ENCODE results near the gene GPR62. TPM values are rescaled to one million over a fixed set of nuclear protein-coding genes. Genes with fewer than 3 reads are reported as not detected.

GPR62 gene
- total RNA-seq, 1 experiment from 2014 or later, result not detected

DNA sequence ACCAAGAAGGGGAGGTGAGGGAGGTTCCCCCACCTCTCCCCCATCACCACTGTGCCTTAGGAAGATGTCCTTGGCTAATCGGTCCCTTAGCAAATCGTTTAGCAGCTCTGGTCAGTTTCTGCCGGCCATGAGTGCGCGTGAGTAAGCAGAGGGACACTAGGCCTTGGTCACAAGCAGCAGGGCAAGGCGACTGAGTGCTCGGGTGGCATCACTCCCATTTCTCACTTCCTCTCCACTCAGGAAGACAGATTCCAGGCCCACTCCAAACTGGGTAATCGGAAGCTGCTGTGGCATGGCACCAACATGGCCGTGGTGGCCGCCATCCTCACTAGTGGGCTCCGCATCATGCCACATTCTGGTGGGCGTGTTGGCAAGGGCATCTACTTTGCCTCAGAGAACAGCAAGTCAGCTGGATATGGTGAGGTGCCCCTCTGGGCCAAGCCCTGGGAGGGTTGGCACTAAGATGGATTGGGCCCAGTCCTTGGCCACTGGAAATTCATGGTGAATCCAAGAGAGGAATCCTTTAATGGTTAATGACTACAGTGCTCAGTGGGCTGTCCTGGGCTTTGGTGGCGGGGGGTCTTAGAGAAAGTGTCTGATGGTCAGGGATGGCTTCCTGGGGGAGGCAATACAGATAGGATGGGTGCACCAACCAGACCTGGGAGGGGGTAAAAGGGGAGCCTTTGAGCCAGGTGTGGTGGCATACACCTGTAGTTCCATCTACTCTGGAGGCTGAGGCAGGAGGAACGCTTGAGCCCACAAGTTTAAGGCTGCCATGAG lies 9.1 kb upstream of the GPR62 start:
- Histone ChIP-seq H3K79me2 (ENCODE audit: low read depth) (peaks cover 5% of the 10 kb centered on the region), H3K27ac (no peak overlapping the region), H3K36me3 (ENCODE audit: low read depth) (no peaks in the 10 kb centered on the region), H3K4me3 (no peak overlapping the region), H3K9me2 (ENCODE audit: insufficient read depth) (no peaks in the 10 kb centered on the region), H3K4me1 (replicated peaks; ENCODE audit: insufficient read depth) (peaks cover 7% of the 10 kb centered on the region; the same call in 1 of the 2 replicates), H3K4me2 (no peak overlapping the region), H2AFZ (no peak overlapping the region), H3K27me3 (ENCODE audit: insufficient read depth, low read depth) (no peaks in the 10 kb centered on the region), H4K20me1 (ENCODE audit: insufficient read depth) (no peaks in the 10 kb centered on the region), H3K9me3 (ENCODE audit: insufficient read depth, low read depth) (no peaks in the 10 kb centered on the region), H3F3A (ENCODE audit: insufficient read depth, low read depth) (no peaks in the 10 kb centered on the region; the same call in 1 of the 2 replicates)
- BruUV-seq (replicated peaks), result no TSS peak
- POLR2A ChIA-PET (ENCODE audit: unreplicated experiment), result no interaction called here
- DNase-seq, result no peak
- TF ChIP-seq, protein P1, sequence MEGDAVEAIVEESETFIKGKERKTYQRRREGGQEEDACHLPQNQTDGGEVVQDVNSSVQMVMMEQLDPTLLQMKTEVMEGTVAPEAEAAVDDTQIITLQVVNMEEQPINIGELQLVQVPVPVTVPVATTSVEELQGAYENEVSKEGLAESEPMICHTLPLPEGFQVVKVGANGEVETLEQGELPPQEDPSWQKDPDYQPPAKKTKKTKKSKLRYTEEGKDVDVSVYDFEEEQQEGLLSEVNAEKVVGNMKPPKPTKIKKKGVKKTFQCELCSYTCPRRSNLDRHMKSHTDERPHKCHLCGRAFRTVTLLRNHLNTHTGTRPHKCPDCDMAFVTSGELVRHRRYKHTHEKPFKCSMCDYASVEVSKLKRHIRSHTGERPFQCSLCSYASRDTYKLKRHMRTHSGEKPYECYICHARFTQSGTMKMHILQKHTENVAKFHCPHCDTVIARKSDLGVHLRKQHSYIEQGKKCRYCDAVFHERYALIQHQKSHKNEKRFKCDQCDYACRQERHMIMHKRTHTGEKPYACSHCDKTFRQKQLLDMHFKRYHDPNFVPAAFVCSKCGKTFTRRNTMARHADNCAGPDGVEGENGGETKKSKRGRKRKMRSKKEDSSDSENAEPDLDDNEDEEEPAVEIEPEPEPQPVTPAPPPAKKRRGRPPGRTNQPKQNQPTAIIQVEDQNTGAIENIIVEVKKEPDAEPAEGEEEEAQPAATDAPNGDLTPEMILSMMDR (conservative IDR thresholded peaks at IDR 0.05), result no peak
- intact Hi-C loops (cut with micrococcal nuclease; ENCODE audit: unreplicated experiment), result no loop called here
- CTCF ChIA-PET, result no interaction called here

DNA sequence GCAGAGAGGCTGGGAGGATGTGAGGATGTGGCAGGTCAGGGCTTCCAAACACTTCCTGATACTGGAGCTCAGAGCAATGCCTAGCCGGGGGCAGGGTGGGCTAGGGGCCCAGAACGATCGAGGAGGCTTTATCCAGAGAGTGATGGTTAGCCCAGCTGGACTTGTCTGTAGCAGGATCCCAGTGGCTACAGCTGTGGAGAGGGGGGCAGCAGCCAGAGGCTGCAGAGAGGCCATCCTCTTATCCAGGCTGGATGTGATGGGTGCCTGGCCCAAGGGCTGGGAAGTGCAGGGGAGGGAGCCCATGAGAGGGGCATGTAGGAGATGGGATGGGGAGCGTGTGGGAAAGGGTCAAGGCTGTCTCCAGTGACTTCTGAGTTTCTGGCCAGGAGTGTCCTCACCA lies 8.4 kb upstream of the GPR62 start:
- no peaks in the 10 kb centered on the region for H3K36me3 ChIP-seq (ENCODE audit: low read depth)
- H2AFZ ChIP-seq, result no peak overlapping the region
- no peak for DNase-seq
- no peak overlapping the region for H3K4me3 ChIP-seq
- H3K4me1 ChIP-seq (replicated peaks; ENCODE audit: insufficient read depth), result peaks cover 7% of the 10 kb centered on the region; the same call in 1 of the 2 replicates
- no peak overlapping the region for H3K4me2 ChIP-seq
- H3K27ac ChIP-seq, result no peak overlapping the region
- no TSS peak for BruUV-seq (replicated peaks)
- TF ChIP-seq, protein P1 (conservative IDR thresholded peaks at IDR 0.05), result no peak
- no peak for TF ChIP-seq EZH2 (IDR thresholded peaks at IDR 0.05; ENCODE audit: low read depth)
- no peaks in the 10 kb centered on the region for H3K79me2 ChIP-seq (ENCODE audit: low read depth)
- H3K9me3 ChIP-seq (ENCODE audit: insufficient read depth, low read depth), result no peaks in the 10 kb centered on the region
- intact Hi-C loops (cut with micrococcal nuclease; ENCODE audit: unreplicated experiment), result no loop called here
- no peaks in the 10 kb centered on the region for H4K20me1 ChIP-seq (ENCODE audit: insufficient read depth)
- H3K27me3 ChIP-seq (ENCODE audit: insufficient read depth, low read depth), result no peaks in the 10 kb centered on the region
- H3F3A ChIP-seq (ENCODE audit: insufficient read depth, low read depth), result no peaks in the 10 kb centered on the region; the same call in 1 of the 2 replicates
- ChIA-PET POLR2A (ENCODE audit: unreplicated experiment) (no interaction called here), CTCF (no interaction called here)
- no peaks in the 10 kb centered on the region for H3K9me2 ChIP-seq (ENCODE audit: insufficient read depth)

DNA sequence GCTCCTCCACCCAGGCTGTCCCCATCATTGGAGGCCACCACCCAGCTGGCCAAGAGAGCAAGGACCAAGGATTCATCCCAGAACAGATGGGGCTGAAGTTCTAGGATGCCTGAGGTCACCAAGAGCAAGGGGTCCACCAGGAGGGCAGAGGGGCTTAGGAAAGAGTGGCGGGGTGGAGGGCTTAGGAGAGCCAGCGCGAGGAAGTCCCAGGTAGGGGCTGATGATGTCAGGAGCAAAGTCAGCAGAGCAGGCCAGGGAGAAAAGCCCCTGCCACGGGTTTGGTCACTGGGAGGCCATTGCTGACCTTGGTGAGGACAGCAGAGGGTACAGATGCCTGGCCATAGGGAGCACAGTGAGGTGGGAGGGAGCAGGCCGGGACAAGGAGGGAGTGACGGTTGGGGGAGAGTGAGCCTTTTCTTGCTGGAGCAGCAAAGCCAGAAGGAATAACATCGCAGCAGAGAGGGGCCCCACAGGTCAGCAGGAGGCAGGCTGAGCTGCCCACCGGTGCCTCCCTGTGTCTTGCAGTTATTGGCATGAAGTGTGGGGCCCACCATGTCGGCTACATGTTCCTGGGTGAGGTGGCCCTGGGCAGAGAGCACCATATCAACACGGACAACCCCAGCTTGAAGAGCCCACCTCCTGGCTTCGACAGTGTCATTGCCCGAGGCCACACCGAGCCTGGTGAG lies 7.8 kb upstream of the GPR62 start:
- POLR2A ChIA-PET (ENCODE audit: unreplicated experiment), result interaction anchor here (0.6 kb wide), 1 partner anchor 448 kb away, joined by 3 read pairs; the partner anchor contains the start of gene DCAF1
- no peaks in the 10 kb centered on the region for H4K20me1 ChIP-seq (ENCODE audit: insufficient read depth)
- no peak overlapping the region for H3K4me3 ChIP-seq
- H3K9me3 ChIP-seq (ENCODE audit: insufficient read depth, low read depth), result no peaks in the 10 kb centered on the region
- H3K9me2 ChIP-seq (ENCODE audit: insufficient read depth), result no peaks in the 10 kb centered on the region
- CTCF ChIA-PET, result no interaction called here
- TF ChIP-seq, protein P1 (conservative IDR thresholded peaks at IDR 0.05), result no peak
- no peak for TF ChIP-seq EZH2 (IDR thresholded peaks at IDR 0.05; ENCODE audit: low read depth)
- H2AFZ ChIP-seq, result no peak overlapping the region
- intact Hi-C loops (cut with micrococcal nuclease; ENCODE audit: unreplicated experiment), result no loop called here
- BruUV-seq (replicated peaks), result no TSS peak
- no peak overlapping the region for H3K4me2 ChIP-seq
- H3F3A ChIP-seq (ENCODE audit: insufficient read depth, low read depth), result no peaks in the 10 kb centered on the region; the same call in 1 of the 2 replicates
- DNase-seq, result no peak
- no peaks in the 10 kb centered on the region for H3K36me3 ChIP-seq (ENCODE audit: low read depth)
- no peak overlapping the region for H3K27ac ChIP-seq
- no peaks in the 10 kb centered on the region for H3K27me3 ChIP-seq (ENCODE audit: insufficient read depth, low read depth)
- no peaks in the 10 kb centered on the region for H3K79me2 ChIP-seq (ENCODE audit: low read depth)
- peaks cover 7% of the 10 kb centered on the region; the same call in 1 of the 2 replicates for H3K4me1 ChIP-seq (replicated peaks; ENCODE audit: insufficient read depth)
